ENCODE measurements around the gene MTMR3.

MTMR3 gene

DNA sequence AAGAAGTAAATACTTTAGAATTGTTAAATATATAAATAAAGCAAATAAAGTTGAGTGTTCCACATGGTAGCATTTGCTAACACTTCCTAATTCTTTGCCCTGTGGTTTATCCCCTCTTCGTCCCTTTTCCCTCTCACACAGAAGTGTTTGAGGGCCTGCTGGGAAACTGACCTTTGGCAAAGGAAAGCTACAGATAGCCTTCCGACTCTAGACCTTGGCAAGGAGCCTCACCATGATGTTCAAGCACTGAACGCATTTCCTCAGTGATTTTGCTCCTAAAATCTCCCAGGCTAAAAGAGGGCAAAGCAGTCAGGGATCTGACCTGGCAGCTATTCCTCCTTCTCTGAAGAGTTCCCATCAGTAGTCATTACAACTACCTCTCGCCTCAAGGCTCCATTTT is 144.8 kb downstream of the MTMR3 start:
- DNase-seq (ENCODE audit: low spot score) = no peak
- H3K4me3 ChIP-seq (ENCODE audit: severe bottlenecking) = no peak overlapping the region
- ATAC-seq (ENCODE audit: low read depth) = no peak
- no peak overlapping the region for H3K27ac ChIP-seq (ENCODE audit: poor library complexity, severe bottlenecking)
- H3K36me3 ChIP-seq (ENCODE audit: low read depth) = peaks cover 20% of the 10 kb centered on the region
- H3K4me1 ChIP-seq (ENCODE audit: insufficient read depth, poor library complexity, severe bottlenecking) = no peaks in the 10 kb centered on the region
- no peaks in the 10 kb centered on the region for H3K9me3 ChIP-seq (ENCODE audit: severe bottlenecking)
- no peaks in the 10 kb centered on the region for H3K27me3 ChIP-seq (ENCODE audit: insufficient read depth, poor library complexity, severe bottlenecking)
- no peak for TF ChIP-seq CTCF (IDR thresholded peaks at IDR 0.05; ENCODE audit: poor library complexity, severe bottlenecking)

DNA sequence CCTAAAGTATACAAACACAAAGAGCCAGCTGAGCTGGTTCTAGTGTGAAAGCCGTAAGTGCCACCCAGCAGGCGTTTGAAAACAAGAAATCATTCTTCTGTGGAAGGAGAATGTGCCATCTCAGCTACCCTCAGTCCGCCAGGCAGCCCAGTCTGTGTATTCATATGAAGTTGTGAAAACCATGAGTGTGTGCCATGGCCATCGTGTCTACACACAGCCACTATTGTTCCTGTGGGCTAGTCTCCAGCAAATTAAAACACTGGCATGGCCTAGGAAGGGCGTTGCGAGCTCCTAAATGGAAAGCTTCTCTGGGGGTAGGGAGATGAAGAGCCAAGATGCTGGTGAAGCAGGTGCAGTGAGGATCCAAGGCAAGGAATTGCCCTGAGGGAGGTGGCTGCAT is 145.8 kb downstream of the MTMR3 start:
- Histone ChIP-seq H3K27me3 (ENCODE audit: insufficient read depth, poor library complexity, severe bottlenecking) (no peaks in the 10 kb centered on the region), H3K36me3 (ENCODE audit: low read depth) (peaks cover 14% of the 10 kb centered on the region), H3K4me1 (ENCODE audit: insufficient read depth, poor library complexity, severe bottlenecking) (no peaks in the 10 kb centered on the region), H3K27ac (ENCODE audit: poor library complexity, severe bottlenecking) (no peak overlapping the region), H3K9me3 (ENCODE audit: severe bottlenecking) (no peaks in the 10 kb centered on the region), H3K4me3 (ENCODE audit: severe bottlenecking) (no peak overlapping the region)
- TF ChIP-seq CTCF (IDR thresholded peaks at IDR 0.05; ENCODE audit: poor library complexity, severe bottlenecking) = no peak
- DNase-seq (ENCODE audit: low spot score) (no peak), ATAC-seq (ENCODE audit: low read depth) (no peak)

- peaks cover 10% of the 10 kb centered on the region for H3K36me3 ChIP-seq (ENCODE audit: low read depth)
- H3K4me1 ChIP-seq (ENCODE audit: insufficient read depth, poor library complexity, severe bottlenecking) = no peaks in the 10 kb centered on the region
- TF ChIP-seq CTCF (IDR thresholded peaks at IDR 0.05; ENCODE audit: poor library complexity, severe bottlenecking) = no peak
- H3K4me3 ChIP-seq (ENCODE audit: severe bottlenecking) = no peak overlapping the region
- H3K27ac ChIP-seq (ENCODE audit: poor library complexity, severe bottlenecking) = no peak overlapping the region
- H3K9me3 ChIP-seq (ENCODE audit: severe bottlenecking) = no peaks in the 10 kb centered on the region
- ATAC-seq (ENCODE audit: low read depth) (no peak), DNase-seq (ENCODE audit: low spot score) (no peak)
- no peaks in the 10 kb centered on the region for H3K27me3 ChIP-seq (ENCODE audit: insufficient read depth, poor library complexity, severe bottlenecking)
These were observed 146.5 kb downstream of the MTMR3 start for GRCh38 chr22:30029512-30029911.

- DNase-seq (ENCODE audit: low spot score) (no peak), ATAC-seq (ENCODE audit: low read depth) (no peak)
- no peak for TF ChIP-seq CTCF (IDR thresholded peaks at IDR 0.05; ENCODE audit: poor library complexity, severe bottlenecking)
- Histone ChIP-seq H3K9me3 (ENCODE audit: severe bottlenecking) (no peaks in the 10 kb centered on the region), H3K4me3 (ENCODE audit: severe bottlenecking) (no peak overlapping the region), H3K27ac (ENCODE audit: poor library complexity, severe bottlenecking) (no peak overlapping the region), H3K36me3 (ENCODE audit: low read depth) (peaks cover 6% of the 10 kb centered on the region; the same call in 1 of the 2 replicates), H3K4me1 (ENCODE audit: insufficient read depth, poor library complexity, severe bottlenecking) (no peaks in the 10 kb centered on the region), H3K27me3 (ENCODE audit: insufficient read depth, poor library complexity, severe bottlenecking) (no peaks in the 10 kb centered on the region)
These were observed 147.4 kb downstream of the MTMR3 start for GRCh38 chr22:30030329-30030728.

DNA sequence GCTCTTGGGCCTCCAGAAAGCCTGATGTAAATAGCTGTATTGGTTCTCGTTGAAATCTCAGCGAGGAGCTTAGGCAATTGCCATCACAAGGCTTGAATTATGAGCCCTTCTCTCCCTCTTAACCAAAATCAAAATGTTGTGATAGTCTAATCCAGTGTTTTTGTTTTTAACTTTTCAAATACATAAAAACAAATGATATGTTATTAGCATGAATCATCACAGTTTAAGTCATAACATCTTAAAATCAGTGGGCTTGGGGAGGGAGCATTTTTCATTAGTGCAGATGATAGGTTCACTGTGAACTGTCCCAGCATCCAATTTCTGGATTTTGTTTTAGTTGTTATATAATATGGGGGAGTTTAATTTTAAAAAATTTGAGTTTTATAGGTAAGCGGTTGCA is 148.4 kb downstream of the MTMR3 start:
- no peaks in the 10 kb centered on the region for H3K9me3 ChIP-seq (ENCODE audit: severe bottlenecking)
- H3K36me3 ChIP-seq (ENCODE audit: low read depth) = no peaks in the 10 kb centered on the region
- DNase-seq (ENCODE audit: low spot score) (no peak), ATAC-seq (ENCODE audit: low read depth) (no peak)
- no peak overlapping the region for H3K4me3 ChIP-seq (ENCODE audit: severe bottlenecking)
- no peak for TF ChIP-seq CTCF (IDR thresholded peaks at IDR 0.05; ENCODE audit: poor library complexity, severe bottlenecking)
- H3K27ac ChIP-seq (ENCODE audit: poor library complexity, severe bottlenecking) = no peak overlapping the region
- H3K27me3 ChIP-seq (ENCODE audit: insufficient read depth, poor library complexity, severe bottlenecking) = no peaks in the 10 kb centered on the region
- no peaks in the 10 kb centered on the region for H3K4me1 ChIP-seq (ENCODE audit: insufficient read depth, poor library complexity, severe bottlenecking)
